ENCODE data around the gene RAP1GAP2. TPM values are rescaled to one million over a fixed set of nuclear protein-coding genes. Genes with fewer than 3 reads are reported as not detected.

The RAP1GAP2 gene
- total and polyA plus RNA-seq, 2 of the 8 experiments (the other 6 are each of a cell fraction or from before 2014, with no cell fraction given): 24.0 to 63.8 TPM

GRCh38 chr17:2825253-2825970, 29.2 kb downstream of the RAP1GAP2 start (continued):
- TF ChIP-seq CHD1 (IDR thresholded peaks at IDR 0.05; ENCODE audit: low read depth, low read length) (no peak), ZNF274 (IDR thresholded peaks at IDR 0.05; ENCODE audit: borderline replicate concordance, extremely low read depth, low read length) (no peak), JUND (IDR thresholded peaks at IDR 0.05; ENCODE audit: low read length) (no peak)
